HEK293 (cell line): ENCODE data around the gene LETM1.

ENCODE experiments used
- CTCF ChIP-seq: fragments of 450-650 bp; formaldehyde crosslinking; IDR thresholded peaks from 2 replicates; pipeline ENCODE4 v1.5.1; 2016; ENCODE audit warnings: missing biosample characterization, missing genetic modification characterization
- TCF7L2 ChIP-seq: IDR thresholded peaks from 2 replicates; pipeline ENCODE4 v1.6.1; 2011; ENCODE audit warnings: low read depth, mild to moderate bottlenecking, inconsistent platforms, low read length, moderate library complexity, borderline replicate concordance
- ZBTB48 ChIP-seq: fragments of 450-650 bp; formaldehyde crosslinking; IDR thresholded peaks from 2 replicates; pipeline ENCODE4 v1.5.1; 2016; ENCODE audit warnings: missing biosample characterization, missing genetic modification characterization
- ZNF175 ChIP-seq: fragments of 450-650 bp; formaldehyde crosslinking; IDR thresholded peaks from 2 replicates; pipeline ENCODE4 v1.5.1; 2016; ENCODE audit warnings: missing biosample characterization, missing genetic modification characterization
- ZNF449 ChIP-seq: fragments of 450-650 bp; formaldehyde crosslinking; IDR thresholded peaks from 2 replicates; pipeline ENCODE4 v1.5.1; 2017; ENCODE audit warnings: missing biosample characterization, mild to moderate bottlenecking, missing genetic modification characterization, moderate library complexity
- TF ChIP-seq, protein P1 (sequence below): fragments of 450-650 bp; formaldehyde crosslinking; IDR thresholded peaks from 2 replicates; pipeline ENCODE4 v1.5.1; 2017; ENCODE audit warnings: missing biosample characterization, missing genetic modification characterization

- TF ChIP-seq CTCF (no peak), ZNF175 (no peak), ZNF449 (tag by site-specific recombination) (no peak), ZBTB48 (no peak), TCF7L2 (no peak)
- TF ChIP-seq, protein P1, sequence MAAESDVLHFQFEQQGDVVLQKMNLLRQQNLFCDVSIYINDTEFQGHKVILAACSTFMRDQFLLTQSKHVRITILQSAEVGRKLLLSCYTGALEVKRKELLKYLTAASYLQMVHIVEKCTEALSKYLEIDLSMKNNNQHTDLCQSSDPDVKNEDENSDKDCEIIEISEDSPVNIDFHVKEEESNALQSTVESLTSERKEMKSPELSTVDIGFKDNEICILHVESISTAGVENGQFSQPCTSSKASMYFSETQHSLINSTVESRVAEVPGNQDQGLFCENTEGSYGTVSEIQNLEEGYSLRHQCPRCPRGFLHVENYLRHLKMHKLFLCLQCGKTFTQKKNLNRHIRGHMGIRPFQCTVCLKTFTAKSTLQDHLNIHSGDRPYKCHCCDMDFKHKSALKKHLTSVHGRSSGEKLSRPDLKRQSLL (tag by site-specific recombination) = no peak
Observed at GRCh38 chr4:1813915-1814314, 42.0 kb downstream of the LETM1 start.
